ENCODE data around the gene TMEM175. TPM values are rescaled to one million over a fixed set of nuclear protein-coding genes. Genes with fewer than 3 reads are reported as not detected.

TMEM175 gene
- total RNA-seq, 1 donor from 2014 or later = 56.5 TPM

DNA sequence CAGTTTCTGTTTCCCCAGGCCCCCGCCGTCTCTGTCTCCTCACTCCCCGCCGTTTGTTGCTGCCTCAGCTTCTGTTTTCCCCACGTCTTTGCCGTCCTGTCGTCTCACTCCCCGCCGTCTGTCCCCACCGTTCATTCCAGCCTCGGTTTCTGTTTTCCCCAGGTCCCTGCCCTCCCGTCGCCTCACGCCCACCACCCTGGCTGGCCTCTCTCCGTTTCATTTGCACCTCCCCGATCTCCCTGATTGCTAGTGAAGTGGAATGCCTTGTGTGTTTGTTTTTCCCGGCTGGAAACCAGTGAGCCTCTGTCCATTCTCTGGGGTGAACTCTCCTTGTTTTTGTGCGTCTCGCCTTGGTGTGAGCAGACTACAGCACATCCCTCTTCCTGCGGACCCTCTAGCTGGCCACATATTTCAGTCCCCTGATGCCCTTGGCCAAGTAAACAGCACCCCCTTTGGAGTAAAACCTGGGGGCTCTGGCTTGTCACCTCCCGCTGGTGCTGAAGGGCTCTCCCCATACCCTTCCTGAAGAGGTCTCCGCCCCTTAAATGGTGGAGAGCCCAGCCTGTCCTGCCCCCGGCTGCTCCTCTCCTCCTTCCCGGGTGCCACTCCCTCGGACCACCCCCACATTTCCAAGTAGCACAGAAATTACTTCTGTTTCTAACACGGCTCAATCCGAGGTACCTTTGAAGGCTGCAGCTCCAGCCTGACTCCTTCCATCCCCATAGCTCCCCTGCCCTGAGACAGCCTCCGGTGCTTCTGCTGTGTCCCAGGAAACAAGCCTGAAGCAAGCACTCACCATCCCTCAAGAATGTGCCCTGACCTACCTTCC is 13.2 kb downstream of the TMEM175 start:
- Histone ChIP-seq H3K27ac (no peak overlapping the region), H3K36me3 (no peaks in the 10 kb centered on the region), H3K4me1 (no peaks in the 10 kb centered on the region), H3K27me3 (no peaks in the 10 kb centered on the region), H3K4me3 (no peak overlapping the region), H3K9me3 (no peaks in the 10 kb centered on the region)
- TF ChIP-seq, protein P1, sequence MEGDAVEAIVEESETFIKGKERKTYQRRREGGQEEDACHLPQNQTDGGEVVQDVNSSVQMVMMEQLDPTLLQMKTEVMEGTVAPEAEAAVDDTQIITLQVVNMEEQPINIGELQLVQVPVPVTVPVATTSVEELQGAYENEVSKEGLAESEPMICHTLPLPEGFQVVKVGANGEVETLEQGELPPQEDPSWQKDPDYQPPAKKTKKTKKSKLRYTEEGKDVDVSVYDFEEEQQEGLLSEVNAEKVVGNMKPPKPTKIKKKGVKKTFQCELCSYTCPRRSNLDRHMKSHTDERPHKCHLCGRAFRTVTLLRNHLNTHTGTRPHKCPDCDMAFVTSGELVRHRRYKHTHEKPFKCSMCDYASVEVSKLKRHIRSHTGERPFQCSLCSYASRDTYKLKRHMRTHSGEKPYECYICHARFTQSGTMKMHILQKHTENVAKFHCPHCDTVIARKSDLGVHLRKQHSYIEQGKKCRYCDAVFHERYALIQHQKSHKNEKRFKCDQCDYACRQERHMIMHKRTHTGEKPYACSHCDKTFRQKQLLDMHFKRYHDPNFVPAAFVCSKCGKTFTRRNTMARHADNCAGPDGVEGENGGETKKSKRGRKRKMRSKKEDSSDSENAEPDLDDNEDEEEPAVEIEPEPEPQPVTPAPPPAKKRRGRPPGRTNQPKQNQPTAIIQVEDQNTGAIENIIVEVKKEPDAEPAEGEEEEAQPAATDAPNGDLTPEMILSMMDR (IDR thresholded peaks at IDR 0.05) = no peak
- TF ChIP-seq POLR2AphosphoS5 (IDR thresholded peaks at IDR 0.05; ENCODE audit: insufficient read depth in 1 of 2, low read depth in 1 of 2) (no peak), POLR2A (IDR thresholded peaks at IDR 0.05) (no peak)
- intact Hi-C loops (cut with DNase I) = no loop called here
- no peak for DNase-seq (ENCODE audit: extremely low spot score in 2 of 2)

GRCh38 chr4:946103-946450 is 13.8 kb downstream of the TMEM175 start:
- no peaks in the 10 kb centered on the region for H3K36me3 ChIP-seq
- DNase-seq (ENCODE audit: extremely low spot score in 2 of 2) = no peak
- no peaks in the 10 kb centered on the region for H3K4me1 ChIP-seq
- H3K4me3 ChIP-seq = no peak overlapping the region
- H3K27me3 ChIP-seq = no peaks in the 10 kb centered on the region
- intact Hi-C loops (cut with DNase I) = no loop called here
- TF ChIP-seq, protein P1 (IDR thresholded peaks at IDR 0.05) = no peak
- TF ChIP-seq POLR2A (IDR thresholded peaks at IDR 0.05) (no peak), POLR2AphosphoS5 (IDR thresholded peaks at IDR 0.05; ENCODE audit: insufficient read depth in 1 of 2, low read depth in 1 of 2) (no peak)
- no peaks in the 10 kb centered on the region for H3K9me3 ChIP-seq
- H3K27ac ChIP-seq = no peak overlapping the region

DNA sequence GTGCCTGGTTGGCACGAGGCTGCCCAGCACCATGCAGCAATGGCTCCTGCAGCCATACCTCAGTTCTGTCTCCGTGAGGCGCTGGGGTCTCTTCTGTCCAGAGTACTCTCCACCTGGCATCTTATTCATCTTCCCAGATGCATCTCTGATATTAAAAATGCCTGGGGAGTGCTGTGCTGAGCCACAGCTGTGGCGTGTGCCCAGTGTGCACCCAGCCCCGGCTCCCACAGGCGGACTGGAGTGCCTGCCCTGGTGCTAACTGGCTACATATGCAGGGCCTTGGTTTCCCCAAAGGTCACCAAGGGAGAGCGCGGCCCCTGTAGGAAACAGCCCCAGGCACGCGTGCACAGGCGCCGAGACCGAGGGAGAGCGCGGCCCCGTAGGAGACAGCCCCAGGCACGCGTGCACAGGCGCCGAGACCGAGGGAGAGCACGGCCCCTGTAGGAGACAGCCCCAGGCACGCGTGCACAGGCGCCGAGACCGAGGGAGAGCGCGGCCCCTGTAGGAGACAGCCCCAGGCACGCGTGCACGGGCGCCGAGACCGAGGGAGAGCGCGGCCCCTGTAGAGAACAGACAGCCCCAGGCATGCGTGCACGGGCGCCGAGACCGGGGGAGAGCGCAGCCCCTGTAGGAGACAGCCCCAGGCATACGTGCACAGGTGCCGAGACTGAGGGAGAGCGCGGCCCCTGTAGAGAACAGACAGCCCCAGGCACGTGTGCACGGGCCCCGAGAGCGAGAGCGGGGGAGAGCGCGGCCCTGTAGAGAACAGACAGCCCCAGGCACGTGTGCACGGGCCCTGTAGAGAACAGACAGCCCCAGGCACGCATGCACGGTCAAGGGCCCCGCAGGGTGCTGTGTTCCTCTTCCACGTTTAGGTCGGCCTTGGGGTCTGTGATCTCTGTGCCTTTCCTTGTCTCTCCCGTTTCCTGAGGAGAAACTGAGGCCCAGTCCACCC is 14.5 kb downstream of the TMEM175 start:
- no peaks in the 10 kb centered on the region for H3K4me1 ChIP-seq
- TF ChIP-seq POLR2AphosphoS5 (IDR thresholded peaks at IDR 0.05; ENCODE audit: insufficient read depth in 1 of 2, low read depth in 1 of 2) (no peak), POLR2A (IDR thresholded peaks at IDR 0.05) (no peak)
- TF ChIP-seq, protein P1 (IDR thresholded peaks at IDR 0.05) = no peak
- H3K9me3 ChIP-seq = no peaks in the 10 kb centered on the region
- H3K27me3 ChIP-seq = no peaks in the 10 kb centered on the region
- no peak for DNase-seq (ENCODE audit: extremely low spot score in 2 of 2)
- intact Hi-C loops (cut with DNase I) = no loop called here
- no peak overlapping the region for H3K4me3 ChIP-seq
- no peak overlapping the region for H3K27ac ChIP-seq
- H3K36me3 ChIP-seq = no peaks in the 10 kb centered on the region

DNA sequence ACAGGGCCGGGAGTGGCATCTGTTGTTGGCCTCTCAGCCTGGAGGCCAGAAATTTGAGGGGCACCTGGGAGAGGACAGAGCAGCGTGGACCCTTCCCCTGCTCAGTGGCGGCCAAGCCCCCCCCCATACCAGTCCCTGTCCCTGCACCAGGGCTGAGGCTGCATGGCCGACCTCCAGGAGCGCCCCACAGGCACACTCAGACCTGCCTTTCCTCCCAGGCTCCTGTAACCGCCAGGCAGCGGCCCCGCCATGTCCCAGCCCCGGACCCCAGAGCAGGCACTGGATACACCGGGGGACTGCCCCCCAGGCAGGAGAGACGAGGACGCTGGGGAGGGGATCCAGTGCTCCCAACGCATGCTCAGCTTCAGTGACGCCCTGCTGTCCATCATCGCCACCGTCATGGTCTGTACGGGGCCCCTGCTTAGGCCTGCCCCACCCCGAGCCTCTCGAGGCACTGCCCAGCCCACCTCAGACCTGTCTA is 15.3 kb downstream of the TMEM175 start:
- no peaks in the 10 kb centered on the region for H3K36me3 ChIP-seq
- H3K9me3 ChIP-seq = no peaks in the 10 kb centered on the region
- intact Hi-C loops (cut with DNase I) = no loop called here
- no peak overlapping the region for H3K4me3 ChIP-seq
- DNase-seq (ENCODE audit: extremely low spot score in 2 of 2) = no peak
- no peaks in the 10 kb centered on the region for H3K4me1 ChIP-seq
- no peak overlapping the region for H3K27ac ChIP-seq
- no peak for TF ChIP-seq POLR2A (IDR thresholded peaks at IDR 0.05)
- TF ChIP-seq, protein P1 (IDR thresholded peaks at IDR 0.05) = no peak
- no peak for TF ChIP-seq POLR2AphosphoS5 (IDR thresholded peaks at IDR 0.05; ENCODE audit: insufficient read depth in 1 of 2, low read depth in 1 of 2)
- no peaks in the 10 kb centered on the region for H3K27me3 ChIP-seq

Measured in vagina (tissue), 2 donors.